SU-DHL-6 (cell line): Measurements from ENCODE around the gene PDE6D.

Source experiments
- H2AFZ ChIP-seq: fragments of 200-600 bp; sonication (generic); 2 replicates; pipeline ENCODE4 v1.6.1; 2014; ENCODE audit warnings: low read depth, mild to moderate bottlenecking, moderate library complexity, mixed read lengths, antibody characterized with exemption, low read length; ENCODE audit not compliant: severe bottlenecking
- H3F3A ChIP-seq: fragments of 200-600 bp; shearing (Covaris generic); 2 replicates; pipeline ENCODE4 v1.6.0; 2016; ENCODE audit warnings: antibody characterized with exemption, mild to moderate bottlenecking; ENCODE audit not compliant: insufficient read depth
- H3K27ac ChIP-seq: fragments of 200-600 bp; sonication (generic); 2 replicates; pipeline ENCODE4 v1.5.1; 2016; ENCODE audit warnings: low read depth, mild to moderate bottlenecking, low read length, moderate library complexity, mixed read lengths
- H3K27me3 ChIP-seq: fragments of 200-600 bp; sonication (generic), shearing (Covaris generic); 2 replicates; pipeline ENCODE4 v1.6.0; 2014; ENCODE audit warnings: mild to moderate bottlenecking, low read length
- H3K36me3 ChIP-seq: fragments of 200-600 bp; sonication (generic); 2 replicates; pipeline ENCODE4 v1.6.1; 2014; ENCODE audit warnings: mild to moderate bottlenecking, low read length, mixed read lengths
- H3K4me2 ChIP-seq: fragments of 300-600, 200-600 bp; shearing (Covaris generic), sonication (generic); 2 replicates; pipeline ENCODE4 v1.6.0; 2014; ENCODE audit warnings: low read length, low read depth, mild to moderate bottlenecking; ENCODE audit not compliant: poor library complexity, severe bottlenecking
- H3K4me3 ChIP-seq: fragments of 200-600 bp; sonication (generic); 2 replicates; pipeline ENCODE4 v1.5.1; 2014; ENCODE audit warnings: antibody characterized with exemption, low read length, mild to moderate bottlenecking, mixed read lengths; ENCODE audit not compliant: insufficient read depth, poor library complexity, severe bottlenecking
- H3K79me2 ChIP-seq: fragments of 200-600 bp; sonication (generic); 2 replicates; pipeline ENCODE4 v1.6.1; 2014; ENCODE audit warnings: mild to moderate bottlenecking, low read length, moderate library complexity; ENCODE audit not compliant: insufficient read depth
- H3K9ac ChIP-seq: fragments of 200-600 bp; sonication (generic); 2 replicates; pipeline ENCODE4 v1.7.0; 2014; ENCODE audit warnings: mild to moderate bottlenecking, low read length
- H3K9me2 ChIP-seq: fragments of 200-600 bp; sonication (generic); replicated peaks from 2 replicates; pipeline ENCODE4 v1.6.1; 2014; ENCODE audit warnings: low read length; ENCODE audit not compliant: insufficient read depth
- H3K9me3 ChIP-seq: fragments of 200-600 bp; sonication (generic); 2 replicates; pipeline ENCODE4 v1.6.1; 2014; ENCODE audit warnings: low read length, mixed read lengths; ENCODE audit not compliant: insufficient read depth
- H4K20me1 ChIP-seq: fragments of 200-600 bp; sonication (generic); 2 replicates; pipeline ENCODE4 v1.6.1; 2014; ENCODE audit warnings: low read depth, mild to moderate bottlenecking, antibody characterized with exemption, low read length, moderate library complexity, mixed read lengths
- EZH2phosphoT487 ChIP-seq: fragments of 200-600 bp; sonication (generic), shearing (Covaris generic); conservative IDR thresholded peaks from 2 replicates; pipeline ENCODE4 v1.6.1; 2018; ENCODE audit warnings: mild to moderate bottlenecking, antibody characterized with exemption, low read length, moderate library complexity, mixed read lengths
- TF ChIP-seq, protein P1 (sequence below): fragments of 200-600 bp; sonication (generic); IDR thresholded peaks from one replicate; pipeline ENCODE4 v1.5.1; 2017; ENCODE audit warnings: antibody characterized with exemption, mild to moderate bottlenecking, low read length, moderate library complexity; ENCODE audit not compliant: insufficient read depth, poor library complexity, severe bottlenecking

PDE6D gene

DNA sequence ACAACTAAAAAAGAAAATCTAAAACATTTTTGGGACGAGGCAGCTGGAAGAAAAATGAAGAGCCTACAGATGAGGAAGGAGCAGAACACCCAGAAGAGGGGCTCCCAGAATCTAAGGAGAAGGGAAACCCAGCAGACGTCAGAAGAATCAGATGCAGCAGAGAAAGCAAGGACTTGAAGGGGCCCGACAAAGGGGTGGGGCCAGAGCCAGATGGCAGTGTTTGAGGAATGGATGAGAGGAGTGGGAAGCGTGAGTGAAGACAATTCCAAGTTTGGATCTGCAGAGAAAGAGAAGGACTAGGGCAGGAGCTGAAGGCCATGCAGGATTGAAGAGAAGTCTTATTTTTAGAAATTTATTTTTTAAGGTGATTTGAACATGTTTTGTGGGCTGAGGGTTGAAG lies 53.5 kb downstream of the PDE6D start:
- H3K27me3 ChIP-seq = no peaks in the 10 kb centered on the region
- TF ChIP-seq, protein P1, sequence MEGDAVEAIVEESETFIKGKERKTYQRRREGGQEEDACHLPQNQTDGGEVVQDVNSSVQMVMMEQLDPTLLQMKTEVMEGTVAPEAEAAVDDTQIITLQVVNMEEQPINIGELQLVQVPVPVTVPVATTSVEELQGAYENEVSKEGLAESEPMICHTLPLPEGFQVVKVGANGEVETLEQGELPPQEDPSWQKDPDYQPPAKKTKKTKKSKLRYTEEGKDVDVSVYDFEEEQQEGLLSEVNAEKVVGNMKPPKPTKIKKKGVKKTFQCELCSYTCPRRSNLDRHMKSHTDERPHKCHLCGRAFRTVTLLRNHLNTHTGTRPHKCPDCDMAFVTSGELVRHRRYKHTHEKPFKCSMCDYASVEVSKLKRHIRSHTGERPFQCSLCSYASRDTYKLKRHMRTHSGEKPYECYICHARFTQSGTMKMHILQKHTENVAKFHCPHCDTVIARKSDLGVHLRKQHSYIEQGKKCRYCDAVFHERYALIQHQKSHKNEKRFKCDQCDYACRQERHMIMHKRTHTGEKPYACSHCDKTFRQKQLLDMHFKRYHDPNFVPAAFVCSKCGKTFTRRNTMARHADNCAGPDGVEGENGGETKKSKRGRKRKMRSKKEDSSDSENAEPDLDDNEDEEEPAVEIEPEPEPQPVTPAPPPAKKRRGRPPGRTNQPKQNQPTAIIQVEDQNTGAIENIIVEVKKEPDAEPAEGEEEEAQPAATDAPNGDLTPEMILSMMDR = no peak
- no peaks in the 10 kb centered on the region for H3K79me2 ChIP-seq
- H3K4me2 ChIP-seq = no peak overlapping the region
- no peaks in the 10 kb centered on the region for H3F3A ChIP-seq
- no peaks in the 10 kb centered on the region for H3K9me2 ChIP-seq
- no peaks in the 10 kb centered on the region for H3K36me3 ChIP-seq
- H3K27ac ChIP-seq = no peak overlapping the region
- H2AFZ ChIP-seq = no peak overlapping the region
- H3K4me3 ChIP-seq = no peak overlapping the region
- no peak overlapping the region for H3K9ac ChIP-seq
- H4K20me1 ChIP-seq = no peaks in the 10 kb centered on the region
- H3K9me3 ChIP-seq = no peaks in the 10 kb centered on the region

DNA sequence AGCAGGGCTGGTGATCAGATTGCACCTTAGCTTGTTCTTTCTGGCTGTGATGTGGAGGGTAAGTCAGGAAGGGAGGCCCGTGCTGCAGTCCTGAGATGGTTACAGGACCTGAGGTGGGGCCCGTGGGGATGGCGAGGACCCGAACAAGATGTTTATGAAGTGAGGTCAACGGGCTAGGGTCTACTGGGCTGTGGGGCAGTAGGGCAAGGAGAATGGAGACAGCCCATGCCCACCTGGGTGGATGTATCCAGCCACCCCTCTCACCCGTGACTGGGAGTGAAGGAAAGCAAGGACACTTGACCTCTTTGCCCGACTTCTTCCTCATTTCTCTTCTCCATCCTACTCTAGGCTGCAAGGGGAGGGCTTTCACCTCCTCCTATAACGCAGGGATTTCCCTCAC lies 54.8 kb downstream of the PDE6D start:
- Histone ChIP-seq H3K9ac (no peak overlapping the region), H3K4me2 (no peak overlapping the region), H3K27ac (no peak overlapping the region), H3K36me3 (no peaks in the 10 kb centered on the region), H3K9me2 (no peaks in the 10 kb centered on the region), H3K9me3 (no peaks in the 10 kb centered on the region), H4K20me1 (no peaks in the 10 kb centered on the region), H2AFZ (no peak overlapping the region), H3K4me3 (no peak overlapping the region), H3F3A (no peaks in the 10 kb centered on the region), H3K79me2 (no peaks in the 10 kb centered on the region), H3K27me3 (no peaks in the 10 kb centered on the region)
- TF ChIP-seq EZH2phosphoT487 = no peak
- TF ChIP-seq, protein P1 = no peak

DNA sequence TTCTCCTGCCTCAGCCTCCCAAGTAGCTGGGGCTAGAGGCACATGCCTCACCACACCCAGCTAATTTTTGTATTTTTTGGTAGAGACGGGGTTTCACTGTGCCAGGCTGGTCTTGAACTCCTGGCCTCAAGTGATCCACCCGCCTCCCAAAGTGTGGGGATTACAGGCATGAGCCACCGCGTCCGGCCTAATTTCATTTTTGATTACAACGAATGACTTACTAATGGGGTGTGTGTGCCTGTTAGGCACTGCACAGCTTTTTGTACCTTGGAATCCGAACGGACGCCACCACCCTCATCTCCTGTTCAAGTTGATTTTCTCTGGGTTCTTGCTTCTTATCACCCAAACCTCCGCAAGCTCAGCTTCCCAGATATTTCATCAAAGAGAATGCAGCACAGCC lies 55.6 kb downstream of the PDE6D start:
- H3K9me2 ChIP-seq = no peaks in the 10 kb centered on the region
- H3K27ac ChIP-seq = no peak overlapping the region

More for the DNA sequence above, 55.6 kb downstream of the PDE6D start:
- no peaks in the 10 kb centered on the region for H3K27me3 ChIP-seq
- no peaks in the 10 kb centered on the region for H3K79me2 ChIP-seq
- no peaks in the 10 kb centered on the region for H3K36me3 ChIP-seq
- H3K9me3 ChIP-seq = no peaks in the 10 kb centered on the region
- TF ChIP-seq EZH2phosphoT487 = no peak
- TF ChIP-seq, protein P1 = no peak
- H3K4me2 ChIP-seq = no peak overlapping the region
- no peak overlapping the region for H3K9ac ChIP-seq
- H4K20me1 ChIP-seq = no peaks in the 10 kb centered on the region
- H3F3A ChIP-seq = no peaks in the 10 kb centered on the region
- no peak overlapping the region for H2AFZ ChIP-seq
- H3K4me3 ChIP-seq = no peak overlapping the region
